Measurements from ENCODE around the gene CDC42SE2. TPM values are rescaled to one million over a fixed set of nuclear protein-coding genes. Genes with fewer than 3 reads are reported as not detected.
"Not testable (repeated sequence)": the region's sequence is repeated elsewhere in the genome, so short reads cannot be mapped to it uniquely, and the experiment has no call there.

CDC42SE2 gene
- total and polyA plus RNA-seq, 5 experiments from 2014 or later: 313 to 544 (median 423) TPM

DNA sequence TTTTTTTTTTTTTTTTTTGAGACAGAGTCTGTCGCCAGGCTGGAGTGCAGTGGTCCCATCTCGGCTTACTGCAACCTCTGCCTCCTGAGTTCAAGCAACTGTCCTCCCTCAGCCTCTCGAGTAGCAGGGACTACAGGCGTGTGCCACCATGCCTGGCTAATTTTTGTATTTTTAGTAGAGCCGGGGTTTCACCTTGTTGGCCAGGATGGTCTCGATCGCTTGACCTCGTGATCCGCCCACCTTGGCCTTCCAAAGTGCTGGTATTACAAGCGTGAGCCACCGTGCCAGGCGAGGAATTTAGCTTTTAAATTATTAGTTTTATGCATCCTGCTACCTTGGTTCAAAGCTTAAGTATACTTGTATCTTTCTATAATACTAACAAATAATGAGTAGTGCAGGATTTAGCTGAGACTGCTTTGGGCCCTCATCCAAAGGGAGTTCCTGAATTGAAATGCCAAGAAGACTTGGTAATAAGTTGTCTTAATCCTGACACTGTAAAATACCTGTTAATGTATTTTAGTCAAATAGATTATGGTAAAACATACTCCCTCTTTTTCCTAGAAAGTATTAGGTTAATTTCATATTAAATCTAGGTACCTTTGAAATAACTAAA is 5.0 kb downstream of the CDC42SE2 start:
- peaks cover 24 to 71% (median 50%) of the 10 kb centered on the region in 4 donors for H3K4me1 Mint-ChIP-seq
- H3K27ac Mint-ChIP-seq: peak overlapping the region; percentile 89 to 98 (median 94)
- peak overlapping the region; percentile 73 to 98 (median 90) for H3K4me3 Mint-ChIP-seq
- DNase-seq (no peak), ATAC-seq (no peak)
- H3K9me3 Mint-ChIP-seq: no peaks in the 10 kb centered on the region
- peaks cover 1 to 29% (median 11%) of the 10 kb centered on the region in 3 donors for H3K36me3 Mint-ChIP-seq
- H3K27me3 Mint-ChIP-seq: no peaks in the 10 kb centered on the region
- POLR2A ChIA-PET: interaction anchor here (0.6 to 10.2 kb wide), 3 partner anchors 11 to 112 kb away, joined by 3 to 159 read pairs (median 148); no protein-coding TSS in a partner anchor

DNA sequence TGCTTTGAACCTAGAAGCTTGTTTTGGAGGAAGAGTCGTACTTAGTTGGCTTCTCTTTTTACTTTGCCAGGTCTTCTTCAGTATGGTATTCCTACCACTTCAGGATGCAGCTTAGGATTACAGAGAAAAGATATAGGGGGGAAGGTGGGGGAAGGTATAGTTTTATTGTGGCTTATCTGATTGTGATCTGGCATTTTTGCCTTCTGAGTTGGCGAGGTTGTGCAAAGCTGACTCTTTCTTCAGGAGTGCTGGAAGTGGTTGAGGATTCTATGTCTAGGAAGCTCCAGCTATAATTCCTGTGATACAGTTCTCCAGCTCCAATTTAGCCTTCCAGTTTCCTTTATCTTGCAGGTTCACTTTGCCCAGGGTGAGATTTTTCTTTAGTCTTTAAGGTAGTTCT is 7.0 kb downstream of the CDC42SE2 start:
- ATAC-seq: no peak
- H3K36me3 Mint-ChIP-seq: peaks cover 0 to 29% (median 3%) of the 10 kb centered on the region in 3 donors
- no peaks in the 10 kb centered on the region for H3K27me3 Mint-ChIP-seq
- peak overlapping the region; percentile 73 to 98 (median 88) for H3K4me3 Mint-ChIP-seq
- POLR2A ChIA-PET: interaction anchor here (0.6 to 10.2 kb wide), 8 partner anchors 9 to 114 kb away, joined by 3 to 148 read pairs (median 4); no protein-coding TSS in a partner anchor
- H3K9me3 Mint-ChIP-seq: no peaks in the 10 kb centered on the region
- H3K27ac Mint-ChIP-seq: peak overlapping the region; percentile 91 to 98 (median 94)
- DNase-seq: no peak
- H3K4me1 Mint-ChIP-seq: peaks cover 34 to 86% (median 66%) of the 10 kb centered on the region in 4 donors

DNA sequence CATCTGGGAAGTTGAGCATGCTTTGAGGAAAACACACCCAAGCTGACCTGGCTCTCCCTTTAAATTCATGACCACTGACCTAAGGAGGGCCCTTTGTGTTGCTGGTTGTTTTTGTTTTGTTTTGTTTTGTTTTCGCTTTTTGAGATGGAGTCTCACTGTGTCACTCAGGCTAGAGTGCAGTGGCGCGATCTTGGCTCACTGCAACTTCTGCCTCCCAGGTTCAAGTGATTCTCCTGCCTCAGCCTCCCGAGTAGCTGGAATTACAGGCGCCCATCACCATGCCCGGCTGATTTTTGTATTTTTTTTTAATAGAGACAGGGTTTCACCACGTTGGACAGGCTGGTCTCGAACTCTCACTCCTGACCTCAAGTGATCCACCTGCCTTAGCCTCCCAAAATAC is 8.0 kb downstream of the CDC42SE2 start:
- Mint-ChIP-seq H3K4me1 (peaks cover 34 to 88% (median 69%) of the 10 kb centered on the region in 4 donors), H3K4me3 (peak overlapping the region; percentile 70 to 98 (median 88)), H3K36me3 (peaks cover 0 to 29% (median 3%) of the 10 kb centered on the region in 3 donors), H3K27ac (peak overlapping the region; percentile 91 to 98 (median 94))
- DNase-seq, H3K27me3 Mint-ChIP-seq, ATAC-seq, H3K9me3 Mint-ChIP-seq: not testable (repeated sequence)
- POLR2A ChIA-PET: interaction anchor here (0.5 to 10.2 kb wide), 9 partner anchors 8 to 110 kb away, joined by 3 to 148 read pairs (median 8); no protein-coding TSS in a partner anchor

GRCh38 chr5:131272307-131272706 is 8.5 kb downstream of the CDC42SE2 start:
- ATAC-seq (peak; percentile 8 to 11), DNase-seq (peak in 1 of 10 donors; percentile 32)
- POLR2A ChIA-PET: interaction anchor here (1.0 to 4.1 kb wide), 9 partner anchors 8 to 110 kb away, joined by 3 to 48 read pairs (median 8); partner anchors contain the start of gene CDC42SE2
- peak overlapping the region; percentile 70 to 98 (median 88) for H3K4me3 Mint-ChIP-seq
- H3K27ac Mint-ChIP-seq: peak overlapping the region; percentile 91 to 98 (median 94)
- no peaks in the 10 kb centered on the region for H3K27me3 Mint-ChIP-seq
- no peaks in the 10 kb centered on the region for H3K9me3 Mint-ChIP-seq
- peaks cover 0 to 27% (median 3%) of the 10 kb centered on the region in 3 donors for H3K36me3 Mint-ChIP-seq
- peaks cover 35 to 90% (median 70%) of the 10 kb centered on the region in 4 donors for H3K4me1 Mint-ChIP-seq

GRCh38 chr5:131272724-131273123 is 8.9 kb downstream of the CDC42SE2 start:
- H3K36me3 Mint-ChIP-seq: peaks cover 0 to 27% (median 3%) of the 10 kb centered on the region in 3 donors
- peak; percentile 64 to 75 for ATAC-seq

DNA sequence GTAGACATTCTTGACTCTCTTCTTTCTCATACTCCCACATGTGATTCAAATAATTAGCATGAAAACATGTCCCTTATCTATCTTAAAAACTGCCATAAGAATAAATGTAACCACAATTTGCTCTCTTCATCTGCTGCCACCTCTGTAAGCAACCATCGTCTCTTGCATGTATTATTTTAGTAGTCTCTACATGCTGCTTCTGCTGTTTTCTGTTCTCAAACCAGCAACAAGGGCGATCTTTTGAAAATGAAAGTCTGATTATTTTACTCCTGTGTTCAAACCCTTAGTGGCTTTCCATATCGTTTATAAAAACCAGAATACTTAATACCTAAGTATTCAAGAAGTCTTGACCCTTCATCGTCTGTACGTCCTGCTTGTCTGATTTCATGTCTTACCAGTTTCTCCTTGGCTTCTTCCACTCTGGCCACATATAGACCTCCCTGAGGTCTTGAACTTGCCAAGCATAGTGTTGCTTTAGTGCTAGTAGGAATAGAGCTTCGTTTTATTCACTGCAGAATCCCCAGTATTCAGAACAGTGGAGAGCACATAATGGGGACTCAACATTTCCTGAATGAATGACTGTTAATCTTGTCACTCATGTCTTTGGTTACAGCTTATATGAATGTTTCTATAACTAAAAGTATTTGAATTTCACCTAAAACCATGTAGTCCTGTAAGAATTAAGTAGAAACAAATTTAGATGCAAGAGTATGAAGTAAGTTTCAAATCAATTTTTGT is 10.6 kb downstream of the CDC42SE2 start:
- POLR2A ChIA-PET: interaction anchor here (0.6 to 4.1 kb wide), 10 partner anchors 10 to 109 kb away, joined by 3 to 48 read pairs (median 3); partner anchors contain the start of gene CDC42SE2
- peaks cover 0 to 6% (median 0%) of the 10 kb centered on the region in 9 donors for H3K9me3 Mint-ChIP-seq
- peaks cover 0 to 7% (median 0%) of the 10 kb centered on the region in 5 donors for H3K27me3 Mint-ChIP-seq
- DNase-seq (peak in 1 of 10 donors; percentile 38), ATAC-seq (peak; percentile 26 to 29)
- peak overlapping the region; percentile 83 to 97 (median 91) for H3K27ac Mint-ChIP-seq
- H3K36me3 Mint-ChIP-seq: peaks cover 1 to 28% (median 5%) of the 10 kb centered on the region in 3 donors
- peak overlapping the region; percentile 75 to 91 (median 84) for H3K4me3 Mint-ChIP-seq
- peaks cover 47 to 92% (median 80%) of the 10 kb centered on the region in 4 donors for H3K4me1 Mint-ChIP-seq

More at GRCh38 chr5:131272724-131273123, 8.9 kb downstream of the CDC42SE2 start:
- Mint-ChIP-seq H3K4me3 (peak overlapping the region; percentile 70 to 98 (median 88)), H3K27ac (peak overlapping the region; percentile 91 to 98 (median 94)), H3K27me3 (no peaks in the 10 kb centered on the region), H3K9me3 (no peaks in the 10 kb centered on the region), H3K4me1 (peaks cover 38 to 91% (median 72%) of the 10 kb centered on the region in 4 donors)
- peak in 2 of 10 donors; percentile 77 to 80 for DNase-seq
- POLR2A ChIA-PET: interaction anchor here (1.0 to 4.1 kb wide), 9 partner anchors 8 to 109 kb away, joined by 3 to 48 read pairs (median 8); partner anchors contain the start of gene CDC42SE2

DNA sequence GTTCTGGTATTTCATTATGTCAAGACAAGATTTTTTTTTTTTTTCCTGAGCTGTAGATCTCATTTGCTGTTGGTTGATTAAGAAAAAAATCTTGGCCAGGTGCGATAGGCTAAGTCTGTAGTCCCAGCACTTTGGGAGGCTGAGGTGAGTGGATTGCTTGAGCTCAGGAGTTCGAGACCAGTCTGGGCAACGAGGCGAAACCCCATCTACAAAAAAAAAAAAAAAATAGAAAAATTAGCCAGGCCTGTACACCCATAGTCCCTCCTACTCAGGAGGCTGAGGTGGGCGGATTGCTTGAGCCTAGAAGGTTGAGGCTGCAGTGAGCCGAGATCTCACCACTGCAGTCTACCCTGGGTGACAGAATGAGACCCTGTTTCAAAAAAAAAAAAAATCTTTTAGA is 12.2 kb downstream of the CDC42SE2 start:
- no peak for DNase-seq
- Mint-ChIP-seq H3K36me3 (peaks cover 3 to 26% (median 5%) of the 10 kb centered on the region in 3 donors), H3K4me1 (peaks cover 40 to 92% (median 75%) of the 10 kb centered on the region in 4 donors), H3K27me3 (peaks cover 0 to 7% (median 0%) of the 10 kb centered on the region in 5 donors), H3K4me3 (peak overlapping the region; percentile 69 to 91 (median 80)), H3K27ac (peak overlapping the region; percentile 71 to 97 (median 91)), H3K9me3 (peaks cover 0 to 6% (median 0%) of the 10 kb centered on the region in 9 donors)
- POLR2A ChIA-PET: interaction anchor here (0.7 to 4.1 kb wide), 7 partner anchors 11 to 105 kb away, joined by 3 to 48 read pairs (median 5); partner anchors contain the start of gene CDC42SE2
- ATAC-seq: no peak

DNA sequence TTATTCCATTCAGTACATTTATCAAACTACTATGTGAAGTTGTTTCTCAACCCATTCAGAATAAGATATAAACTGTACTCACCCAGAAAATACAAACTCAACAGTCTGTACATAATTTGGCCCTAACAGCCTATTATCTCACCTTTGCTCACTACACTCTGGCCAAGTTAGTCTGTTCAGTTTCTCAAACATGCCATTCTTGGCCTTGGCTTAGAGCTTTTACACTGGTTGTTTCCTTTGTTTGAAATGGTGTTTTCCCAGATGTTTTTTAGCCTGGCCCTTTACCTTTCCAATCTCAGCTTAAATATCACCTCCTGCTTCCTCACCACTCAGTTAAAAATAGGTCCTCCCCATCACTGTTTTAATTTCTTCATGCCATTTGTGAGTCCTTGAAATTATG is 13.6 kb downstream of the CDC42SE2 start:
- DNase-seq (no peak), ATAC-seq (no peak)
- Mint-ChIP-seq H3K9me3 (peaks cover 0 to 6% (median 0%) of the 10 kb centered on the region in 9 donors), H3K36me3 (peaks cover 3 to 22% (median 5%) of the 10 kb centered on the region in 3 donors), H3K27me3 (peaks cover 0 to 7% (median 0%) of the 10 kb centered on the region in 5 donors), H3K4me1 (peaks cover 40 to 92% (median 71%) of the 10 kb centered on the region in 4 donors), H3K27ac (peak overlapping the region; percentile 57 to 99 (median 92)), H3K4me3 (peak overlapping the region; percentile 50 to 91 (median 75))
- POLR2A ChIA-PET: interaction anchor here (0.6 to 6.5 kb wide), 8 partner anchors 10 to 114 kb away, joined by 3 to 148 read pairs (median 3); partner anchors contain the start of gene CDC42SE2

- DNase-seq (no peak), ATAC-seq (peak in 1 of 2 donors; percentile 16)
- peaks cover 37 to 92% (median 71%) of the 10 kb centered on the region in 4 donors for H3K4me1 Mint-ChIP-seq
- H3K36me3 Mint-ChIP-seq: peaks cover 3 to 22% (median 6%) of the 10 kb centered on the region in 3 donors
- H3K9me3 Mint-ChIP-seq: peaks cover 0 to 6% (median 0%) of the 10 kb centered on the region in 9 donors
- H3K27ac Mint-ChIP-seq: peak overlapping the region; percentile 57 to 99 (median 92)
- peaks cover 0 to 7% (median 0%) of the 10 kb centered on the region in 5 donors for H3K27me3 Mint-ChIP-seq
- peak overlapping the region; percentile 50 to 91 (median 75) for H3K4me3 Mint-ChIP-seq
- POLR2A ChIA-PET: interaction anchor here (0.5 to 6.5 kb wide), 11 partner anchors 11 to 1766 kb away, joined by 3 to 148 read pairs (median 4); partner anchors contain the start of gene CDC42SE2
These were observed 14.3 kb downstream of the CDC42SE2 start for GRCh38 chr5:131277875-131278740.

DNA sequence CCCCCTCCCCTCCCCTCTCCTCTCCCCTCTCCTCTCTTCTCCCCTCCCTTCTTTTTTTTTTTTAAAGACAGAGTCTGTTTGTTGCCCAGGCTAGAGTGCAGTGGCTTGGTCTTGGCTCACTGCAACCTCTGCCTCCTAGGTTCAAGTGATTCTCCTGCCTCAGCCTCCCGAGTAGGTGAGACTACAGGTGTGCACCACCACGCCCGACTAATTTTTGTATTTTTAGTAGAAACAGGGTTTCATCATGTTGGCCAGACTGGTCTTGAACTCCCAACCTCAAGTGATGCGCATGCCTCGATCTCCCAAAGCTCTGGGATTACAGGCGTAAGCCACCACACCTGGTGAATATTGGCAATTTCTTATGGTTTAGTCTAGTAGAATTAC is 14.9 kb downstream of the CDC42SE2 start:
- POLR2A ChIA-PET: interaction anchor here (1.0 to 6.5 kb wide), 4 partner anchors 12 to 100 kb away, joined by 3 to 148 read pairs (median 6); partner anchors contain the start of gene CDC42SE2
- peaks cover 3 to 24% (median 8%) of the 10 kb centered on the region in 3 donors for H3K36me3 Mint-ChIP-seq

GRCh38 chr5:131279204-131279603 is 15.4 kb downstream of the CDC42SE2 start:
- ATAC-seq: no peak
- H3K27me3 Mint-ChIP-seq: peaks cover 0 to 7% (median 0%) of the 10 kb centered on the region in 5 donors
- POLR2A ChIA-PET: interaction anchor here (1.0 to 6.5 kb wide), 5 partner anchors 13 to 99 kb away, joined by 3 to 148 read pairs (median 6); partner anchors contain the start of gene CDC42SE2
- peaks cover 3 to 24% (median 7%) of the 10 kb centered on the region in 3 donors for H3K36me3 Mint-ChIP-seq
- peak overlapping the region; percentile 75 to 89 (median 79) for H3K4me3 Mint-ChIP-seq
- peak overlapping the region; percentile 83 to 99 (median 96) for H3K27ac Mint-ChIP-seq
- peaks cover 0 to 6% (median 0%) of the 10 kb centered on the region in 9 donors for H3K9me3 Mint-ChIP-seq
- no peak for DNase-seq
- peaks cover 36 to 94% (median 73%) of the 10 kb centered on the region in 4 donors for H3K4me1 Mint-ChIP-seq

More for the DNA sequence above, 14.9 kb downstream of the CDC42SE2 start:
- not testable (repeated sequence) for DNase-seq, H3K9me3 Mint-ChIP-seq, H3K27me3 Mint-ChIP-seq, ATAC-seq
- H3K27ac Mint-ChIP-seq: peak overlapping the region; percentile 83 to 99 (median 96)
- peaks cover 38 to 95% (median 76%) of the 10 kb centered on the region in 4 donors for H3K4me1 Mint-ChIP-seq
- peak overlapping the region; percentile 61 to 88 (median 76) for H3K4me3 Mint-ChIP-seq

Measured in naive thymus-derived CD8-positive, alpha-beta T cell (primary cell).